Mononuclear cell (primary cell): ENCODE results near the gene ZNF627. TPM values are rescaled to one million over a fixed set of nuclear protein-coding genes. Genes with fewer than 3 reads are reported as not detected.
"Not testable (repeated sequence)": the region's sequence is repeated elsewhere in the genome, so short reads cannot be mapped to it uniquely, and the experiment has no call there.

ENCODE experiments used
- H3K27me3 ChIP-seq: 2 replicates; pipeline ENCODE4 v1.6.0; 2011; ENCODE audit warnings: low read length, control low read depth; ENCODE audit not compliant: insufficient read depth
- H3K4me1 ChIP-seq: 2 replicates; pipeline ENCODE4 v1.5.1; 2011; ENCODE audit warnings: mild to moderate bottlenecking, low read length, control low read depth; ENCODE audit not compliant: insufficient read depth
- H3K4me3 ChIP-seq: 2 replicates; pipeline ENCODE4 v1.5.1; 2011; ENCODE audit warnings: mild to moderate bottlenecking, low read length, moderate library complexity
- H3K9me3 ChIP-seq: 2 replicates; pipeline ENCODE4 v1.5.1; 2011; ENCODE audit warnings: low read depth, mild to moderate bottlenecking, control low read depth, low read length
- total RNA-seq: library from RNA; depleted of rRNA; stranded (reverse); fragments of >200 nt; gene quantifications from one replicate; pipeline ENCODE4 v1.2.3, GENCODE V29; 2012

ZNF627 gene
- total RNA-seq, 1 donor, result 11.5 TPM

GRCh38 chr19:11634018-11634662 lies 36.9 kb downstream of the ZNF627 start:
- H3K4me1 ChIP-seq, H3K27me3 ChIP-seq, H3K9me3 ChIP-seq, H3K4me3 ChIP-seq: not testable (repeated sequence)

GRCh38 chr19:11639245-11639601 lies 41.9 kb downstream of the ZNF627 start:
- Histone ChIP-seq H3K27me3 (no peaks in the 10 kb centered on the region), H3K4me1 (peaks cover 10% of the 10 kb centered on the region), H3K4me3 (no peak overlapping the region), H3K9me3 (no peaks in the 10 kb centered on the region)

GRCh38 chr19:11639602-11640471 lies 42.6 kb downstream of the ZNF627 start:
- Histone ChIP-seq H3K4me3 (peak overlapping the region; percentile 42), H3K27me3 (no peaks in the 10 kb centered on the region), H3K4me1 (peaks cover 10% of the 10 kb centered on the region), H3K9me3 (no peaks in the 10 kb centered on the region)

GRCh38 chr19:11641244-11641643 lies 44.0 kb downstream of the ZNF627 start:
- Histone ChIP-seq H3K4me3 (no peak overlapping the region), H3K9me3 (no peaks in the 10 kb centered on the region), H3K27me3 (no peaks in the 10 kb centered on the region), H3K4me1 (peaks cover 10% of the 10 kb centered on the region)

- H3K4me1 ChIP-seq, result peaks cover 10% of the 10 kb centered on the region
- no peaks in the 10 kb centered on the region for H3K9me3 ChIP-seq
- no peaks in the 10 kb centered on the region for H3K27me3 ChIP-seq
- no peak overlapping the region for H3K4me3 ChIP-seq
Measured at GRCh38 chr19:11642902-11643301, 45.6 kb downstream of the ZNF627 start.

GRCh38 chr19:11649941-11650340 lies 52.7 kb downstream of the ZNF627 start:
- Histone ChIP-seq H3K4me1 (no peaks in the 10 kb centered on the region), H3K9me3 (peaks cover 21% of the 10 kb centered on the region), H3K27me3 (no peaks in the 10 kb centered on the region), H3K4me3 (no peak overlapping the region)

GRCh38 chr19:11651062-11651461 lies 53.8 kb downstream of the ZNF627 start:
- Histone ChIP-seq H3K4me1 (no peaks in the 10 kb centered on the region), H3K4me3 (no peak overlapping the region)

GRCh38 chr19:11652056-11652455 lies 54.8 kb downstream of the ZNF627 start:
- no peak overlapping the region for H3K4me3 ChIP-seq
- no peaks in the 10 kb centered on the region for H3K27me3 ChIP-seq
- H3K4me1 ChIP-seq, result no peaks in the 10 kb centered on the region
- H3K9me3 ChIP-seq, result peaks cover 21% of the 10 kb centered on the region

More at GRCh38 chr19:11651062-11651461, 53.8 kb downstream of the ZNF627 start:
- Histone ChIP-seq H3K9me3 (peaks cover 21% of the 10 kb centered on the region), H3K27me3 (no peaks in the 10 kb centered on the region)

GRCh38 chr19:11652492-11652891 lies 55.2 kb downstream of the ZNF627 start:
- no peak overlapping the region for H3K4me3 ChIP-seq
- H3K27me3 ChIP-seq, result no peaks in the 10 kb centered on the region
- no peaks in the 10 kb centered on the region for H3K4me1 ChIP-seq
- peaks cover 21% of the 10 kb centered on the region for H3K9me3 ChIP-seq

- no peaks in the 10 kb centered on the region for H3K27me3 ChIP-seq
- no peaks in the 10 kb centered on the region for H3K4me1 ChIP-seq
- H3K4me3 ChIP-seq, result no peak overlapping the region
- H3K9me3 ChIP-seq, result peaks cover 18% of the 10 kb centered on the region
Measured at GRCh38 chr19:11656535-11656934, 59.3 kb downstream of the ZNF627 start.

GRCh38 chr19:11657307-11657706 lies 60.0 kb downstream of the ZNF627 start:
- peaks cover 10% of the 10 kb centered on the region for H3K9me3 ChIP-seq
- no peaks in the 10 kb centered on the region for H3K27me3 ChIP-seq
- H3K4me3 ChIP-seq, result no peak overlapping the region
- no peaks in the 10 kb centered on the region for H3K4me1 ChIP-seq

GRCh38 chr19:11658970-11659369 lies 61.7 kb downstream of the ZNF627 start:
- Histone ChIP-seq H3K4me1 (no peaks in the 10 kb centered on the region), H3K27me3 (no peaks in the 10 kb centered on the region), H3K9me3 (no peaks in the 10 kb centered on the region), H3K4me3 (no peak overlapping the region)

- H3K4me1 ChIP-seq, result no peaks in the 10 kb centered on the region
- H3K27me3 ChIP-seq, result no peaks in the 10 kb centered on the region
- no peaks in the 10 kb centered on the region for H3K9me3 ChIP-seq
- no peak overlapping the region for H3K4me3 ChIP-seq
Measured at GRCh38 chr19:11659612-11660011, 62.3 kb downstream of the ZNF627 start.

GRCh38 chr19:11662278-11662677 lies 65.0 kb downstream of the ZNF627 start:
- Histone ChIP-seq H3K9me3 (no peaks in the 10 kb centered on the region), H3K4me3 (no peak overlapping the region), H3K4me1 (no peaks in the 10 kb centered on the region), H3K27me3 (no peaks in the 10 kb centered on the region)

- Histone ChIP-seq H3K4me3 (no peak overlapping the region), H3K9me3 (no peaks in the 10 kb centered on the region), H3K4me1 (no peaks in the 10 kb centered on the region), H3K27me3 (no peaks in the 10 kb centered on the region)
Measured at GRCh38 chr19:11663181-11663591, 65.9 kb downstream of the ZNF627 start.
